Measurements from ENCODE around the gene SNAP23. TPM values are rescaled to one million over a fixed set of nuclear protein-coding genes. Genes with fewer than 3 reads are reported as not detected.

SNAP23 gene
- total RNA-seq, 2 experiments from 2014 or later = 19.9 to 48.3 TPM

DNA sequence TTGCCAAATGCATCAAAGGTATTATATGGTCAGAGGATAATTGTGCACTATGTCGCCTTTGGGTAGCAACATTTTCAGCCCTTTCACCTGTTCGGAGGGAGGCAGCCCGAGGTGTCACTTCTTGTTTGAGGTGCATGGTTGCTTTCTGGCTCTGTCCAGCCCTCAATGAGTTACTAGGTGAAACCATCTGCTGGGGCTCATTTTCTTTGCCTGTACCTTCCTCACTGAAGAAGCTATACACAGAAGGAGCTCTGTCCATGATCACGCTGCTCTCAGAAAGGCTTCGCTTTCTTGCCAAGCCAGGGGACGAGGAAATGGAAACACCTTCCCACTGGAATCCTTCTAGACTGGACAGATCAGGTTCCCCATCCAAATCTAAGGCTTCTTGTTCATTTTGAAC lies 47.2 kb upstream of the SNAP23 start:
- intact Hi-C loops (cut with micrococcal nuclease; ENCODE audit: unreplicated experiment) = no loop called here
- TF ChIP-seq, protein P1, sequence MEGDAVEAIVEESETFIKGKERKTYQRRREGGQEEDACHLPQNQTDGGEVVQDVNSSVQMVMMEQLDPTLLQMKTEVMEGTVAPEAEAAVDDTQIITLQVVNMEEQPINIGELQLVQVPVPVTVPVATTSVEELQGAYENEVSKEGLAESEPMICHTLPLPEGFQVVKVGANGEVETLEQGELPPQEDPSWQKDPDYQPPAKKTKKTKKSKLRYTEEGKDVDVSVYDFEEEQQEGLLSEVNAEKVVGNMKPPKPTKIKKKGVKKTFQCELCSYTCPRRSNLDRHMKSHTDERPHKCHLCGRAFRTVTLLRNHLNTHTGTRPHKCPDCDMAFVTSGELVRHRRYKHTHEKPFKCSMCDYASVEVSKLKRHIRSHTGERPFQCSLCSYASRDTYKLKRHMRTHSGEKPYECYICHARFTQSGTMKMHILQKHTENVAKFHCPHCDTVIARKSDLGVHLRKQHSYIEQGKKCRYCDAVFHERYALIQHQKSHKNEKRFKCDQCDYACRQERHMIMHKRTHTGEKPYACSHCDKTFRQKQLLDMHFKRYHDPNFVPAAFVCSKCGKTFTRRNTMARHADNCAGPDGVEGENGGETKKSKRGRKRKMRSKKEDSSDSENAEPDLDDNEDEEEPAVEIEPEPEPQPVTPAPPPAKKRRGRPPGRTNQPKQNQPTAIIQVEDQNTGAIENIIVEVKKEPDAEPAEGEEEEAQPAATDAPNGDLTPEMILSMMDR (conservative IDR thresholded peaks at IDR 0.05; ENCODE audit: low read length) = no peak
- TF ChIP-seq EZH2phosphoT487 (IDR thresholded peaks at IDR 0.05; ENCODE audit: borderline replicate concordance, low read depth, low read length) = no peak
- no peaks in the 10 kb centered on the region for H3K9me3 ChIP-seq (ENCODE audit: low read length)
- H3K4me3 ChIP-seq (ENCODE audit: low read depth, low read length, poor library complexity, severe bottlenecking) = no peak overlapping the region
- H3K79me2 ChIP-seq (ENCODE audit: insufficient read depth, low read depth, low read length) = no peaks in the 10 kb centered on the region; the same call in 1 of the 2 replicates
- CTCF ChIA-PET (ENCODE audit: unreplicated experiment) = no interaction called here
- H3K4me1 ChIP-seq (ENCODE audit: insufficient read depth, low read length, poor library complexity, severe bottlenecking) = peaks cover 4% of the 10 kb centered on the region
- DNase-seq (ENCODE audit: low spot score) = no peak
- peaks cover 87% of the 10 kb centered on the region for H3K36me3 ChIP-seq (ENCODE audit: insufficient read depth, low read length)
- H3K4me2 ChIP-seq (ENCODE audit: low read length) = no peak overlapping the region
- POLR2A ChIA-PET = interaction anchor here (0.6 kb wide), 1 partner anchor 227 kb away, joined by 3 read pairs; no protein-coding TSS in a partner anchor
- H4K20me1 ChIP-seq (ENCODE audit: insufficient read depth, low read length) = no peaks in the 10 kb centered on the region
- H2AFZ ChIP-seq (ENCODE audit: low read length) = no peak overlapping the region
- H3K9me2 ChIP-seq (ENCODE audit: insufficient read depth, low read length) = no peaks in the 10 kb centered on the region
- no TSS peak for BruUV-seq (replicated peaks)
- no peak overlapping the region for H3K27ac ChIP-seq (ENCODE audit: low read depth, low read length, poor library complexity, severe bottlenecking)

DNA sequence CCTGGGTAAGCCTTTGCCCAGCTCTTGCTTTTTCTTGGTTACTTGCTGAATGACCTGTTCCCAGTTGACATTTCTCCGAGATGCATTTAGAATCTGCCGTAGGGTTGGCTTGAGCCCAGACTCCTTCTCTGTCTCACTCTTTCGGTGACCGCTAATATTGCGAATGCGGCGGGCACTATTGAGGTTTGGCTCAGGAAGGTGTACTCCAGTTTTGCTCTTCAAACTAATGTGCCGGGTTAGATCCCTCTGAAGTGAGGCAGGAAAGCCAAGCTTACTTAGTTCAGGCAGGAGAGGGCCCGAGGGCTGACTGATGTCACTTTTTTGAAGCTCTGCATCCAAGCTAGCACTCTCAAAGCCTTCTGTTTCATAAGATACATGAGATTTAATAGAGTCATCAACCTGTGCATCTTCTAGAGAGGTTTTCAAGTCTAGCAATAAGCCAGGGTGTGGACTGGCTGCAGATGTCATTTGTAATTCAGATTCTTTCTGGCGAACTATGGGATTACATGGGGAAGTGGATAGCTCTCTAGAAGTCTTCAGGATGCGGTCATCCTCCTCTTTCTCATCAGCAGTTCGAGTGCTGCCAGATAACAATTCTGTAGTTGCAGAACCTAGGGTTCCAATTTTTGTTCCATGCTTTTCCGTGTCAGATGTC lies 45.5 kb upstream of the SNAP23 start:
- intact Hi-C loops (cut with micrococcal nuclease; ENCODE audit: unreplicated experiment) = no loop called here
- H3K4me1 ChIP-seq (ENCODE audit: insufficient read depth, low read length, poor library complexity, severe bottlenecking) = peaks cover 16% of the 10 kb centered on the region
- no peak overlapping the region for H3K27ac ChIP-seq (ENCODE audit: low read depth, low read length, poor library complexity, severe bottlenecking)
- H3K4me2 ChIP-seq (ENCODE audit: low read length) = no peak overlapping the region
- no TSS peak for BruUV-seq (replicated peaks)
- peaks cover 9% of the 10 kb centered on the region; the same call in 1 of the 2 replicates for H3K79me2 ChIP-seq (ENCODE audit: insufficient read depth, low read depth, low read length)
- no peaks in the 10 kb centered on the region for H3K9me3 ChIP-seq (ENCODE audit: low read length)
- H3K9me2 ChIP-seq (ENCODE audit: insufficient read depth, low read length) = no peaks in the 10 kb centered on the region
- CTCF ChIA-PET (ENCODE audit: unreplicated experiment) = no interaction called here
- no peak for DNase-seq (ENCODE audit: low spot score)
- POLR2A ChIA-PET = interaction anchor here (0.6 to 1.1 kb wide), 2 partner anchors 9 to 18 kb away, joined by 3 read pairs; no protein-coding TSS in a partner anchor
- no peak overlapping the region for H3K4me3 ChIP-seq (ENCODE audit: low read depth, low read length, poor library complexity, severe bottlenecking)
- no peaks in the 10 kb centered on the region for H4K20me1 ChIP-seq (ENCODE audit: insufficient read depth, low read length)
- no peak overlapping the region for H2AFZ ChIP-seq (ENCODE audit: low read length)
- TF ChIP-seq EZH2phosphoT487 (IDR thresholded peaks at IDR 0.05; ENCODE audit: borderline replicate concordance, low read depth, low read length) = no peak
- TF ChIP-seq, protein P1 (conservative IDR thresholded peaks at IDR 0.05; ENCODE audit: low read length) = no peak
- peaks cover 84% of the 10 kb centered on the region for H3K36me3 ChIP-seq (ENCODE audit: insufficient read depth, low read length)

DNA sequence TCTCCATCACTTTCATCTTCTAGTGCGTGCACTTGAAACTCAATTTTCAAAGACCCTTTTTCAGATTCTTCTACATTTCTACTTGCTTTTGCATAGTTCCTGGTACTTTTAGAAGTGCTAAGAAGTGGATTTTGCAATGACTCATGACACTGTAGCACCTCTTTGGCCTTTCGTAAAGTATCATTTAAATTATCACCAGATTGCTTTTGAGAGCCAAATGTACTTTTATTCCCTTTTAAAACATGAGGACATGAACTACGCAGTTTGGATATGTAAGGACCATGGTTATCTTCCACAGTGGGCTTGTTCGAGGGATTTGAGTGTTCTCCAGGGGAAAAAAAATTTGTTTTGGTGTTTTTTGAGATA lies 45.0 kb upstream of the SNAP23 start:
- no peak overlapping the region for H2AFZ ChIP-seq (ENCODE audit: low read length)
- TF ChIP-seq, protein P1 (conservative IDR thresholded peaks at IDR 0.05; ENCODE audit: low read length) = no peak
- TF ChIP-seq EZH2phosphoT487 (IDR thresholded peaks at IDR 0.05; ENCODE audit: borderline replicate concordance, low read depth, low read length) = no peak
- no peak overlapping the region for H3K4me2 ChIP-seq (ENCODE audit: low read length)
- no peaks in the 10 kb centered on the region for H4K20me1 ChIP-seq (ENCODE audit: insufficient read depth, low read length)
- intact Hi-C loops (cut with micrococcal nuclease; ENCODE audit: unreplicated experiment) = no loop called here
- H3K79me2 ChIP-seq (ENCODE audit: insufficient read depth, low read depth, low read length) = peaks cover 14% of the 10 kb centered on the region; the same call in 1 of the 2 replicates
- H3K9me2 ChIP-seq (ENCODE audit: insufficient read depth, low read length) = no peaks in the 10 kb centered on the region
- H3K27ac ChIP-seq (ENCODE audit: low read depth, low read length, poor library complexity, severe bottlenecking) = no peak overlapping the region
- H3K4me3 ChIP-seq (ENCODE audit: low read depth, low read length, poor library complexity, severe bottlenecking) = no peak overlapping the region
- peaks cover 79% of the 10 kb centered on the region for H3K36me3 ChIP-seq (ENCODE audit: insufficient read depth, low read length)
- CTCF ChIA-PET (ENCODE audit: unreplicated experiment) = no interaction called here
- POLR2A ChIA-PET = no interaction called here
- no peaks in the 10 kb centered on the region for H3K9me3 ChIP-seq (ENCODE audit: low read length)
- peaks cover 21% of the 10 kb centered on the region for H3K4me1 ChIP-seq (ENCODE audit: insufficient read depth, low read length, poor library complexity, severe bottlenecking)
- DNase-seq (ENCODE audit: low spot score) = no peak
- BruUV-seq (replicated peaks) = TSS peak; percentile 63

Measured in OCI-LY7 (cell line).